ENCODE data around the gene MRPL20. TPM values are rescaled to one million over a fixed set of nuclear protein-coding genes. Genes with fewer than 3 reads are reported as not detected.
"Not testable (repeated sequence)": the region's sequence is repeated elsewhere in the genome, so short reads cannot be mapped to it uniquely, and the experiment has no call there.

MRPL20 gene
- total RNA-seq, 1 experiment from 2014 or later, result 110 TPM

DNA sequence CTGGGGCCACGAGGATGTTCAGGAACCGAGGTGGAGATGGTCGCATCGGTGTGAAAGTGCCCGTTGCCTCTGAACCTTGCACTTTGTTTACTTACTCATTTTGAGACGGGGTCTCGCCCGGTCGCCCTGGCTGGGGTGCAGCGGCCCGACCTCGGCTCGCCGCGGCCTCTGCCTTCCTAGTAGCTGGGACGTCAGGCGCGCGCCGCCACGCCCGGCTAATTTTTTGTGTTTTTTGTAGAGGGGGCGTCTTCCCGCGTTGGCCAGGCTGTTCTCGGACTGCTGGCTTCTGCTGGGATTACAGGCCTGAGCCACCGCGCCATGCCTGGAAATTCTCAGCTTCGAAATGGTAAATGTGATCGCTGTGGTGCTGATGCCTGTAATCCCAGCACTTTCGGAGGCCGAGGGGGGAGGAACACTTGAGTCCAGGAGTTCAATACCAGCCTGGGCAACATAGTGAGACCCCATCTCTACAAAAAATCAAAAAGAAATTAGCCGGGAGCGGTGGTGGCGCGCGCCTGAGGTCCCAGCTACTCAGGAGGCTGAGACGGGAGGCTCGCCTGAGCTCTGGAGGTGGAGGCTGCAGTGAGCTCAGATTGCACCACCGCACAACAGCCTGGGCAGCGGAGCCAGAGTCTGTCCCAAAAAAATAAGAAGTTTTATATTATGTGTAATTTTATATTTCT is 684 bp upstream of the MRPL20 start:
- H3K27ac Mint-ChIP-seq (ENCODE audit: unreplicated experiment), result peak overlapping the region; percentile 70
- Histone ChIP-seq H3K4me1 (no peaks in the 10 kb centered on the region), H3K4me3 (ENCODE audit: low read depth, low read length) (peak overlapping the region; percentile 86), H3K27me3 (replicated peaks; ENCODE audit: control insufficient read depth, insufficient read depth, low read length) (no peaks in the 10 kb centered on the region), H3K36me3 (ENCODE audit: control insufficient read depth, insufficient read depth, low read length) (0 out of 2 replicates have a peak, but pooled peaks cover 2% of the 10 kb centered on the region), H3K9me3 (no peaks in the 10 kb centered on the region)
- no peaks in the 10 kb centered on the region for H3K9me3 Mint-ChIP-seq (ENCODE audit: unreplicated experiment)
- H3K27me3 Mint-ChIP-seq (ENCODE audit: insufficient read depth, unreplicated experiment), result no peaks in the 10 kb centered on the region
- POLR2A ChIA-PET, result interaction anchor here (0.5 to 1.3 kb wide), 4 partner anchors 9 to 32 kb away, joined by 3 to 14 read pairs (median 6); partner anchors contain the start of genes AURKAIP1 and CCNL2
- peaks cover 74% of the 10 kb centered on the region for H3K36me3 Mint-ChIP-seq (ENCODE audit: insufficient read depth, unreplicated experiment)
- peak in 1 of 2 experiments; percentile 46 for DNase-seq
- CTCF ChIA-PET, result interaction anchor here (0.7 to 0.8 kb wide), 3 partner anchors 8 to 36 kb away, joined by 3 read pairs; no protein-coding TSS in a partner anchor
- H3K4me1 Mint-ChIP-seq (ENCODE audit: low read depth, unreplicated experiment), result no peaks in the 10 kb centered on the region
- TF ChIP-seq, protein P1, sequence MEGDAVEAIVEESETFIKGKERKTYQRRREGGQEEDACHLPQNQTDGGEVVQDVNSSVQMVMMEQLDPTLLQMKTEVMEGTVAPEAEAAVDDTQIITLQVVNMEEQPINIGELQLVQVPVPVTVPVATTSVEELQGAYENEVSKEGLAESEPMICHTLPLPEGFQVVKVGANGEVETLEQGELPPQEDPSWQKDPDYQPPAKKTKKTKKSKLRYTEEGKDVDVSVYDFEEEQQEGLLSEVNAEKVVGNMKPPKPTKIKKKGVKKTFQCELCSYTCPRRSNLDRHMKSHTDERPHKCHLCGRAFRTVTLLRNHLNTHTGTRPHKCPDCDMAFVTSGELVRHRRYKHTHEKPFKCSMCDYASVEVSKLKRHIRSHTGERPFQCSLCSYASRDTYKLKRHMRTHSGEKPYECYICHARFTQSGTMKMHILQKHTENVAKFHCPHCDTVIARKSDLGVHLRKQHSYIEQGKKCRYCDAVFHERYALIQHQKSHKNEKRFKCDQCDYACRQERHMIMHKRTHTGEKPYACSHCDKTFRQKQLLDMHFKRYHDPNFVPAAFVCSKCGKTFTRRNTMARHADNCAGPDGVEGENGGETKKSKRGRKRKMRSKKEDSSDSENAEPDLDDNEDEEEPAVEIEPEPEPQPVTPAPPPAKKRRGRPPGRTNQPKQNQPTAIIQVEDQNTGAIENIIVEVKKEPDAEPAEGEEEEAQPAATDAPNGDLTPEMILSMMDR (IDR thresholded peaks at IDR 0.05; ENCODE audit: insufficient read depth in 1 of 2, low read depth in 1 of 2, low read length in 1 of 2, severe bottlenecking in 1 of 2, unreplicated experiment in 1 of 2), result no peak
- peak overlapping the region; percentile 87 for H3K4me3 Mint-ChIP-seq (ENCODE audit: unreplicated experiment)
- no TSS peak for BruUV-seq (replicated peaks)
- intact Hi-C loops (cut with micrococcal nuclease; ENCODE audit: unreplicated experiment), result loop anchor here (1.0 kb wide), 1 partner anchor 26 kb away; no protein-coding TSS in a partner anchor

DNA sequence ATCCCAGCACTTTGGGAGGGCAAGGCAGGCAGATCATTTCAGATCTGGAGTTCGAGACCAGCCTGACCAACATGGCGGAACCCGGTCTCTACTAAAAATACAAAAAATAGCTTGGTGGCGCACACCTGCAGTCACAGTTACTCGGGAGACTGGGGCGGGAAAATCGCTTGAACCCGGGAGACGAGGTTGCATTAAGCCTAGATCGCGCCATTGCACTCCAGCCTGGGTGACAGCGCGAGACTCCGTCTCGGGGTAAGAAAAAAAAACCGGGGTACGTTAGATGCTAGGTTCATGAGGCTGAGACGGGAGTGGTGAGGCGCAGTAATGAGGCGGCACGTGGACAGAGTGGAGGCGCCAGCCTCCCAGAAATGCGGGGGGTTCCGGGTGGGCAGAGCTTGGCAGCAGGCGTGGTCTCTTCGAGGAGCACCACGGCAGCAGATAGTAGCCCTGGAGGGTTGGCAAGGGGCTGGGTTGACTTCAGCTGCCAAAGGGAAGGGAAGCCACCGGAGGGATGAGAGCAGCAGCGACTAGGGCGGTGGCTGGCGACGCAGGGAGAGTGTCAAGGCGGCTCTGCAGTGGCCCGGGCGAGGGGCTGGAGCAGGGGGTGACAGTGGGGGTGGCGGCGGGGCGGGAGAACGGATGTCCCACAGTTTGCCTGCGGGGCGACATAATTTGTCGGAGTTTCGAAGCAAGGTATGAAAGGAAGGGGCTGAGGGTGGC is 832 bp downstream of the MRPL20 start:
- Histone ChIP-seq H3K27me3 (replicated peaks; ENCODE audit: control insufficient read depth, insufficient read depth, low read length) (no peaks in the 10 kb centered on the region), H3K9me3 (no peaks in the 10 kb centered on the region), H3K36me3 (ENCODE audit: control insufficient read depth, insufficient read depth, low read length) (0 out of 2 replicates have a peak, but pooled peaks cover 2% of the 10 kb centered on the region), H3K4me3 (ENCODE audit: low read depth, low read length) (peak overlapping the region; percentile 86), H3K4me1 (0 out of 2 replicates have a peak, but pooled peaks cover under 1% of the 10 kb centered on the region)
- no peak for DNase-seq
- Mint-ChIP-seq H3K9me3 (ENCODE audit: unreplicated experiment) (no peaks in the 10 kb centered on the region), H3K27ac (ENCODE audit: unreplicated experiment) (peak overlapping the region; percentile 82), H3K36me3 (ENCODE audit: insufficient read depth, unreplicated experiment) (peaks cover 81% of the 10 kb centered on the region), H3K27me3 (ENCODE audit: insufficient read depth, unreplicated experiment) (no peaks in the 10 kb centered on the region), H3K4me3 (ENCODE audit: unreplicated experiment) (peak overlapping the region; percentile 87), H3K4me1 (ENCODE audit: low read depth, unreplicated experiment) (peaks cover under 1% of the 10 kb centered on the region)
- CTCF ChIA-PET, result no interaction called here
- intact Hi-C loops (cut with micrococcal nuclease; ENCODE audit: unreplicated experiment), result no loop called here
- POLR2A ChIA-PET, result interaction anchor here (1.2 kb wide), 1 partner anchor 32 kb away, joined by 3 read pairs; no protein-coding TSS in a partner anchor
- no TSS peak for BruUV-seq (replicated peaks)
- TF ChIP-seq, protein P1 (IDR thresholded peaks at IDR 0.05; ENCODE audit: insufficient read depth in 1 of 2, low read depth in 1 of 2, low read length in 1 of 2, severe bottlenecking in 1 of 2, unreplicated experiment in 1 of 2), result no peak

DNA sequence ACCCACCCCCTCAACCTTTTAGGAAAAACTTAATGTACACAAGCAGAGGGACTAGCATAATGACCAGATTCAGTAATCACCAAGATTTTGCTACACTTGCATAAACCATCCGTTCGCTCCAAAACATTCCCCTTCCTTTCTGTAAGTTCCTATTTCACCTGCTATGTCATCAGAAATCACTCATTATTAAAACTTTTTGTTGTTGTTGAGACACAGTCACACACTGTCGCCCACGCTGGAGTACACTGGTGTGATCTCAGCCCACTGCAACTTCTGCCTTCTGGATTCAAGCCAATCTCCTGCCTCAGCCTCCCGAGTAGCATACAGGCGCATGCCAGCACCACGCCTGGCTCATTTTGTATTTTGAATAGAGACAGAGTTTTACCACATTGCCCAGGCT is 3.4 kb downstream of the MRPL20 start:
- H3K4me1 Mint-ChIP-seq (ENCODE audit: low read depth, unreplicated experiment), result peaks cover 12% of the 10 kb centered on the region
- Histone ChIP-seq H3K36me3 (ENCODE audit: control insufficient read depth, insufficient read depth, low read length) (peaks cover 4% of the 10 kb centered on the region; the same call in 1 of the 2 replicates), H3K9me3 (no peaks in the 10 kb centered on the region), H3K27me3 (replicated peaks; ENCODE audit: control insufficient read depth, insufficient read depth, low read length) (no peaks in the 10 kb centered on the region), H3K4me1 (peaks cover 10% of the 10 kb centered on the region), H3K4me3 (ENCODE audit: low read depth, low read length) (no peak overlapping the region)
- H3K36me3 Mint-ChIP-seq (ENCODE audit: insufficient read depth, unreplicated experiment), result peaks cover 92% of the 10 kb centered on the region
- ChIA-PET POLR2A (no interaction called here), CTCF (no interaction called here)
- no TSS peak for BruUV-seq (replicated peaks)
- no peaks in the 10 kb centered on the region for H3K9me3 Mint-ChIP-seq (ENCODE audit: unreplicated experiment)
- TF ChIP-seq, protein P1 (IDR thresholded peaks at IDR 0.05; ENCODE audit: insufficient read depth in 1 of 2, low read depth in 1 of 2, low read length in 1 of 2, severe bottlenecking in 1 of 2, unreplicated experiment in 1 of 2), result no peak
- H3K4me3 Mint-ChIP-seq (ENCODE audit: unreplicated experiment), result no peak overlapping the region
- H3K27ac Mint-ChIP-seq (ENCODE audit: unreplicated experiment), result peak overlapping the region; percentile 42
- DNase-seq, result no peak
- H3K27me3 Mint-ChIP-seq (ENCODE audit: insufficient read depth, unreplicated experiment), result no peaks in the 10 kb centered on the region
- intact Hi-C loops (cut with micrococcal nuclease; ENCODE audit: unreplicated experiment), result no loop called here

DNA sequence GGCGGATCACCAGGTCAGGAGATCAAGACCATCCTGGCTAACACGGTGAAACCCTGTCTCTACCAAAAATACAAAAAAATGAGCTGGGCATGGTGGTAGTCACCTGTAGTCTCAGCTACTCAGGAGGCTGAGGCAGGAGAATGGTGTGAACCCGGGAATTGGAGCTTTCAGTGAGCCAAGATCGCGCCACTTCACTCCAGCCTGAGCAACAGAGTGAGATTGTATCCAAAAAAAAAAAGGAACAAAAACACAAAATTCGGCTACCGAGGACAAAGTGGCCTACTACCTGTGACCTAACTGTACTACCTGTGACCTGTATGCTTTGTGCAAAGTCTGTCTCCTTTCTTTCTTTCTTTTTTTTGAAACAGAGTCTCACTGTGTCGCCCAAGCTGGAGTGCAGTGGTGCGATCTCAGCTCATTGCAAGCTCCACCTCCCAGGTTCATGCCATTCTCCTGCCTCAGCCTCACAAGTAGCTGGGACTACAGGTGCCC is 4.1 kb downstream of the MRPL20 start:
- H3K9me3 ChIP-seq; intact Hi-C loops (cut with micrococcal nuclease; ENCODE audit: unreplicated experiment); H3K27me3 ChIP-seq (replicated peaks; ENCODE audit: control insufficient read depth, insufficient read depth, low read length); H3K27ac Mint-ChIP-seq (ENCODE audit: unreplicated experiment); BruUV-seq (replicated peaks); DNase-seq; H3K9me3 Mint-ChIP-seq (ENCODE audit: unreplicated experiment); H3K27me3 Mint-ChIP-seq (ENCODE audit: insufficient read depth, unreplicated experiment); H3K4me3 Mint-ChIP-seq (ENCODE audit: unreplicated experiment); H3K36me3 ChIP-seq (ENCODE audit: control insufficient read depth, insufficient read depth, low read length); H3K4me3 ChIP-seq (ENCODE audit: low read depth, low read length): not testable (repeated sequence)
- peaks cover 12% of the 10 kb centered on the region for H3K4me1 Mint-ChIP-seq (ENCODE audit: low read depth, unreplicated experiment)
- H3K36me3 Mint-ChIP-seq (ENCODE audit: insufficient read depth, unreplicated experiment), result peaks cover 91% of the 10 kb centered on the region
- ChIA-PET CTCF (interaction anchor here (0.9 kb wide), 1 partner anchor 102 kb away, joined by 3 read pairs; no protein-coding TSS in a partner anchor), POLR2A (interaction anchor here (0.5 kb wide), 1 partner anchor 27 kb away, joined by 4 read pairs; no protein-coding TSS in a partner anchor)
- H3K4me1 ChIP-seq, result peaks cover 13% of the 10 kb centered on the region
